ENCODE results near the gene CDH23. TPM values are rescaled to one million over a fixed set of nuclear protein-coding genes. Genes with fewer than 3 reads are reported as not detected.

Gene CDH23
- polyA plus RNA-seq, 2 of the 4 experiments (the other 2 are of a cell fraction): 1.1 to 2.3 TPM

DNA sequence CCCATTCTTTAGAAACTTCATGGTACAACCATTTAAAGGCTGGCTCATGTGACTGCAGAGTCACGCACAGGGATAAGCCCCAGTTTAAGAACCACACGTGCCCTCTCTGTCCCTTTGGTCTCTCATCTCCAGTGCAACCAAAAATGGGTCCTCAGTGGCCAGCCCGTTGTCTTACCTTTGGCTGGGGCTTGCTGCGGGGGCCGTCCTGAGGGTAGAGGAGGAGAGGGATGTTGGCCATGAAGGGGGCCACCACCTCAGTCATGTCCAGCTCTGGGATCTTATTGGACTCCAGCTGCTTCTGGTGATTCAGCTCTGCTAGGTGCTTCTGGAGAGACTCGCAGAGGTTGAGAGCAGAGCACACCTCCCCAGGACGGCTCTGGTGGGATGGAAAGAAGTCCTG is 432.0 kb downstream of the CDH23 start:
- FAIRE-seq: no peak
- POLR2A ChIA-PET: no interaction called here

DNA sequence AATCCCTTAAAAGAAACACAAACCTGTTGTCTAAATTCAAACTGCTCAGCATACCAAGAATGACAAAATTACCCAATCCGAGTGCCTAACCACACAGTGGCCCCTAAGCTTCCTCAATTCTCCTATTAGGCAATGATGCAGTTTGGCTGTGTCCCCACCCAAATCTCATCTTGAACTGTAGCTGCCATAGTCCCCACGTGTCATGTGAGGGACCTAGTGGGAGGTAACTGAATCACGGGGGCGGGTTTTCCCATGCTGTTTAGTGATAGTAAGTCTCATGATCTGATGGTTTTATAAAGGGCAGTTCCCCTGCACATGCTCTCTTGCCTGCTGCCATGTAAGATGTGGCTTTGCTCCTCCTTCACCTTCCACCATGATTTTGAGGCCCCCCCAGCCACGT is 432.5 kb downstream of the CDH23 start:
- POLR2A ChIA-PET: no interaction called here
- no peak overlapping the region for H3K27ac ChIP-seq
- no peaks in the 10 kb centered on the region for H3K9me3 ChIP-seq
- H3K4me2 ChIP-seq: no peak overlapping the region
- H3K4me3 ChIP-seq: no peak overlapping the region
- no peak for ATAC-seq
- FAIRE-seq: no peak
- no peak for DNase-seq (ENCODE audit: low read depth in 1 of 2, low spot score in 1 of 2)
- no peak for TF ChIP-seq CHD2 (IDR thresholded peaks at IDR 0.05; ENCODE audit: low read length, partially characterized antibody)
- TF ChIP-seq GATA3 (IDR thresholded peaks at IDR 0.05; ENCODE audit: borderline replicate concordance): no peak
- TF ChIP-seq, protein P1, sequence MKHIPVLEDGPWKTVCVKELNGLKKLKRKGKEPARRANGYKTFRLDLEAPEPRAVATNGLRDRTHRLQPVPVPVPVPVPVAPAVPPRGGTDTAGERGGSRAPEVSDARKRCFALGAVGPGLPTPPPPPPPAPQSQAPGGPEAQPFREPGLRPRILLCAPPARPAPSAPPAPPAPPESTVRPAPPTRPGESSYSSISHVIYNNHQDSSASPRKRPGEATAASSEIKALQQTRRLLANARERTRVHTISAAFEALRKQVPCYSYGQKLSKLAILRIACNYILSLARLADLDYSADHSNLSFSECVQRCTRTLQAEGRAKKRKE (CRISPR knock-in tag; IDR thresholded peaks at IDR 0.05; ENCODE audit: low read depth): no peak
- TF ChIP-seq, protein P2, sequence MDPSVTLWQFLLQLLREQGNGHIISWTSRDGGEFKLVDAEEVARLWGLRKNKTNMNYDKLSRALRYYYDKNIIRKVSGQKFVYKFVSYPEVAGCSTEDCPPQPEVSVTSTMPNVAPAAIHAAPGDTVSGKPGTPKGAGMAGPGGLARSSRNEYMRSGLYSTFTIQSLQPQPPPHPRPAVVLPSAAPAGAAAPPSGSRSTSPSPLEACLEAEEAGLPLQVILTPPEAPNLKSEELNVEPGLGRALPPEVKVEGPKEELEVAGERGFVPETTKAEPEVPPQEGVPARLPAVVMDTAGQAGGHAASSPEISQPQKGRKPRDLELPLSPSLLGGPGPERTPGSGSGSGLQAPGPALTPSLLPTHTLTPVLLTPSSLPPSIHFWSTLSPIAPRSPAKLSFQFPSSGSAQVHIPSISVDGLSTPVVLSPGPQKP (IDR thresholded peaks at IDR 0.05; ENCODE audit: low read depth, low read length): no peak
- TF ChIP-seq FOSB (CRISPR knock-in tag; IDR thresholded peaks at IDR 0.05): no peak
- no peak for TF ChIP-seq HDAC2 (IDR thresholded peaks at IDR 0.05)
- no peak for TF ChIP-seq RAD21 (conservative IDR thresholded peaks at IDR 0.05 in 1 of 2, IDR thresholded peaks at IDR 0.05 in 1 of 2)
- no peak for TF ChIP-seq KDM5A (IDR thresholded peaks at IDR 0.05)
- TF ChIP-seq EHMT2 (IDR thresholded peaks at IDR 0.05; ENCODE audit: low read depth): no peak
- TF ChIP-seq, protein P3, sequence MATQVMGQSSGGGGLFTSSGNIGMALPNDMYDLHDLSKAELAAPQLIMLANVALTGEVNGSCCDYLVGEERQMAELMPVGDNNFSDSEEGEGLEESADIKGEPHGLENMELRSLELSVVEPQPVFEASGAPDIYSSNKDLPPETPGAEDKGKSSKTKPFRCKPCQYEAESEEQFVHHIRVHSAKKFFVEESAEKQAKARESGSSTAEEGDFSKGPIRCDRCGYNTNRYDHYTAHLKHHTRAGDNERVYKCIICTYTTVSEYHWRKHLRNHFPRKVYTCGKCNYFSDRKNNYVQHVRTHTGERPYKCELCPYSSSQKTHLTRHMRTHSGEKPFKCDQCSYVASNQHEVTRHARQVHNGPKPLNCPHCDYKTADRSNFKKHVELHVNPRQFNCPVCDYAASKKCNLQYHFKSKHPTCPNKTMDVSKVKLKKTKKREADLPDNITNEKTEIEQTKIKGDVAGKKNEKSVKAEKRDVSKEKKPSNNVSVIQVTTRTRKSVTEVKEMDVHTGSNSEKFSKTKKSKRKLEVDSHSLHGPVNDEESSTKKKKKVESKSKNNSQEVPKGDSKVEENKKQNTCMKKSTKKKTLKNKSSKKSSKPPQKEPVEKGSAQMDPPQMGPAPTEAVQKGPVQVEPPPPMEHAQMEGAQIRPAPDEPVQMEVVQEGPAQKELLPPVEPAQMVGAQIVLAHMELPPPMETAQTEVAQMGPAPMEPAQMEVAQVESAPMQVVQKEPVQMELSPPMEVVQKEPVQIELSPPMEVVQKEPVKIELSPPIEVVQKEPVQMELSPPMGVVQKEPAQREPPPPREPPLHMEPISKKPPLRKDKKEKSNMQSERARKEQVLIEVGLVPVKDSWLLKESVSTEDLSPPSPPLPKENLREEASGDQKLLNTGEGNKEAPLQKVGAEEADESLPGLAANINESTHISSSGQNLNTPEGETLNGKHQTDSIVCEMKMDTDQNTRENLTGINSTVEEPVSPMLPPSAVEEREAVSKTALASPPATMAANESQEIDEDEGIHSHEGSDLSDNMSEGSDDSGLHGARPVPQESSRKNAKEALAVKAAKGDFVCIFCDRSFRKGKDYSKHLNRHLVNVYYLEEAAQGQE (IDR thresholded peaks at IDR 0.05): no peak
- no peak for TF ChIP-seq KDM1A (IDR thresholded peaks at IDR 0.05; ENCODE audit: low read depth)
- no peak for TF ChIP-seq NR3C1 (IDR thresholded peaks at IDR 0.05)
- TF ChIP-seq ESRRA (IDR thresholded peaks at IDR 0.05; ENCODE audit: borderline replicate concordance, low read length): no peak
- TF ChIP-seq HOXA7 (CRISPR knock-in tag; IDR thresholded peaks at IDR 0.05): no peak
- no peak for TF ChIP-seq FOSL2 (IDR thresholded peaks at IDR 0.05)
- TF ChIP-seq FOSL2 (CRISPR knock-in tag; IDR thresholded peaks at IDR 0.05): no peak
- WGBS (ENCODE audit: missing lambda C conversion rate): 82% methylated on average over 5 of the region's 5 CpGs
- H3K4me1 ChIP-seq: peaks cover 18% of the 10 kb centered on the region
- CTCF ChIA-PET: interaction anchor here (0.9 to 8.5 kb wide), 8 partner anchors 10 to 221 kb away, joined by 3 to 71 read pairs (median 4); partner anchors contain the start of gene VSIR

More for the DNA sequence above, 432.0 kb downstream of the CDH23 start:
- TF ChIP-seq FOXS1 (CRISPR knock-in tag; IDR thresholded peaks at IDR 0.05) (no peak), EHF (CRISPR knock-in tag; IDR thresholded peaks at IDR 0.05) (no peak), BHLHE40 (IDR thresholded peaks at IDR 0.05; ENCODE audit: low read depth, low read length) (no peak), EP300 (IDR thresholded peaks at IDR 0.05) (no peak), JUN (IDR thresholded peaks at IDR 0.05) (no peak)
- TF ChIP-seq, protein P1 (CRISPR knock-in tag; IDR thresholded peaks at IDR 0.05; ENCODE audit: low read depth): no peak
- TF ChIP-seq, protein P4, sequence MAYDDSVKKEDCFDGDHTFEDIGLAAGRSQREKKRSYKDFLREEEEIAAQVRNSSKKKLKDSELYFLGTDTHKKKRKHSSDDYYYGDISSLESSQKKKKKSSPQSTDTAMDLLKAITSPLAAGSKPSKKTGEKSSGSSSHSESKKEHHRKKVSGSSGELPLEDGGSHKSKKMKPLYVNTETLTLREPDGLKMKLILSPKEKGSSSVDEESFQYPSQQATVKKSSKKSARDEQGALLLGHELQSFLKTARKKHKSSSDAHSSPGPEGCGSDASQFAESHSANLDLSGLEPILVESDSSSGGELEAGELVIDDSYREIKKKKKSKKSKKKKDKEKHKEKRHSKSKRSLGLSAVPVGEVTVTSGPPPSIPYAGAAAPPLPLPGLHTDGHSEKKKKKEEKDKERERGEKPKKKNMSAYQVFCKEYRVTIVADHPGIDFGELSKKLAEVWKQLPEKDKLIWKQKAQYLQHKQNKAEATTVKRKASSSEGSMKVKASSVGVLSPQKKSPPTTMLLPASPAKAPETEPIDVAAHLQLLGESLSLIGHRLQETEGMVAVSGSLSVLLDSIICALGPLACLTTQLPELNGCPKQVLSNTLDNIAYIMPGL (CRISPR knock-in tag; IDR thresholded peaks at IDR 0.05; ENCODE audit: borderline replicate concordance): no peak
- DNase-seq (ENCODE audit: low read depth in 1 of 2, low spot score in 1 of 2) (no peak), ATAC-seq (no peak)
- Histone ChIP-seq H3K4me2 (no peak overlapping the region), H3K4me3 (no peak overlapping the region), H3K27ac (no peak overlapping the region), H3K9me3 (no peaks in the 10 kb centered on the region), H3K4me1 (peaks cover 14% of the 10 kb centered on the region)
- CTCF ChIA-PET: interaction anchor here (0.9 to 8.5 kb wide), 6 partner anchors 12 to 120 kb away, joined by 3 to 71 read pairs (median 5); partner anchors contain the start of gene VSIR
- 95% methylated on average over 7 of the region's 7 CpGs for WGBS (ENCODE audit: missing lambda C conversion rate)

All from A549 (cell line).